ENCODE data around the gene PDRG1.
"Not testable (repeated sequence)": the region's sequence is repeated elsewhere in the genome, so short reads cannot be mapped to it uniquely, and the experiment has no call there.

Gene PDRG1

DNA sequence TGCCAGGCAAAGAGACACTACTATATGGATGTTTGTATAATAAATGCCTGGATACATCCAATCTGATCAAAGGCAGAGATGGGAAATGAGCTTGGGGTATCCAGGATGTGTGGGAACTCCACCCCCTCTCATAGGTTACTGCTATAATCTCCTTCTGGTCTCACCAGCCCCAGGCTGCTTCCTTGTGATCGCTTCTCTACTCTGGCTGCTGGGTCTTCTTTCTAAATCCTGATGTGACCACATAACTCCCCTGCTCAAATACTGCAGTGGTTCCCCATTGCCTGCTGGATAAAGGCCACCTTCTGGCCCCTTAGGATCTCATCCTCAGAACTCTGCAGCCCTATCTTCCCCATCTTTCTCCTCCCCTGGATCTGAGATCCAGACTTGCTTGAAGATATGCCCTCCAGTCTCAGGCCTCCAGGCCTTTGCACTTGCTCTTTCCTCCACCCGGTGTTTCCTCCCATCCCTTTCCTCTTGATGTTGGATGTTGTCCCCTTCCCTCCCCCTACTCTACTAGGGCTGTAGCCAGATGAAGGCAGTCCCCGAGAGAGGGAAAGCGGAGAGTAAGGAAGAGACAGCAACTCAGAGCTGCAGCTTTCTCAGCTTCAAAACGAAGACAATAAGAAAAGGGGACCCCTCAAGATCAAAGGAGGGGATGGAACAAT is 15.3 kb upstream of the PDRG1 start:
- no peak for DNase-seq (ENCODE audit: low read depth in 3 of 3)

DNA sequence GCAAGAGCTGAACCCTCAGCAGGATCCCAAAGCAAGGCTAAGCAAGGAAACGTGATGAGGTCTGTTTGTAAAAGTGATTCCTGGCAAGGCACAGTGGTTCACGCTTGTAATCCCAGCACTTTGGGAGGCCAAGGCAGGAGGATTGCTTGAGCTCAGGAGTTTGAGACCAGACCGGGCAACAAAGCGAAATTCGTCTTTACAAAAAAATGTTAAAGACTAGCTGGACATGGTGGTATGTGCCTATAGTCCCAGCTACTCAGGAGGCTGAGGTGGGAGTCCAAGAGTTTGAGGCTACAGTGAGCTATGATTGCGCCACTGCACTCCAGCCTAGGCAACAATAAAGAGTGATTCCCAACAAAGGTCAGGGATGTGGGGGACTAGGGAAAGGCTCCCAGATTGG is 12.0 kb upstream of the PDRG1 start:
- no peak for DNase-seq (ENCODE audit: low read depth in 3 of 3)

DNA sequence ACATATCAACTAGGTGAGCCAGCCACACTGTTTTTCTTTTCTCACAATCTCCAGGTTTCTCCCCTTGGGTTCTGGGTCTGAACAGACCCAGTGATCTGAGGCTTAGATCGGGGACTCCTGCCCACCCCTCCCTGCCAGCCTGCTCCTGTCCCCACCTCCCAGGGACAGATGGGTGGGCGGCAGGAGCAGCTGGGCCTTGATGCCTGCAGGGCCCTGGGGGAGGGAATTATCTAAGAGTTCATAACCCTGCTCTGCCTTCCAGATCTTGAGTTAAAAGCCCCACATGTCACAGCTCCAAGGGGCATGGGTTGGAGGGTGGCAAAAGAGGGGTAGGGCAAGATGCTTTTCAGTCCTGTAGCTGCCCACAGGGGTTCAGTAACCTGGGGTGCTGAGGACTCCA is 10.9 kb upstream of the PDRG1 start:
- no peak for DNase-seq (ENCODE audit: low read depth in 3 of 3)

DNA sequence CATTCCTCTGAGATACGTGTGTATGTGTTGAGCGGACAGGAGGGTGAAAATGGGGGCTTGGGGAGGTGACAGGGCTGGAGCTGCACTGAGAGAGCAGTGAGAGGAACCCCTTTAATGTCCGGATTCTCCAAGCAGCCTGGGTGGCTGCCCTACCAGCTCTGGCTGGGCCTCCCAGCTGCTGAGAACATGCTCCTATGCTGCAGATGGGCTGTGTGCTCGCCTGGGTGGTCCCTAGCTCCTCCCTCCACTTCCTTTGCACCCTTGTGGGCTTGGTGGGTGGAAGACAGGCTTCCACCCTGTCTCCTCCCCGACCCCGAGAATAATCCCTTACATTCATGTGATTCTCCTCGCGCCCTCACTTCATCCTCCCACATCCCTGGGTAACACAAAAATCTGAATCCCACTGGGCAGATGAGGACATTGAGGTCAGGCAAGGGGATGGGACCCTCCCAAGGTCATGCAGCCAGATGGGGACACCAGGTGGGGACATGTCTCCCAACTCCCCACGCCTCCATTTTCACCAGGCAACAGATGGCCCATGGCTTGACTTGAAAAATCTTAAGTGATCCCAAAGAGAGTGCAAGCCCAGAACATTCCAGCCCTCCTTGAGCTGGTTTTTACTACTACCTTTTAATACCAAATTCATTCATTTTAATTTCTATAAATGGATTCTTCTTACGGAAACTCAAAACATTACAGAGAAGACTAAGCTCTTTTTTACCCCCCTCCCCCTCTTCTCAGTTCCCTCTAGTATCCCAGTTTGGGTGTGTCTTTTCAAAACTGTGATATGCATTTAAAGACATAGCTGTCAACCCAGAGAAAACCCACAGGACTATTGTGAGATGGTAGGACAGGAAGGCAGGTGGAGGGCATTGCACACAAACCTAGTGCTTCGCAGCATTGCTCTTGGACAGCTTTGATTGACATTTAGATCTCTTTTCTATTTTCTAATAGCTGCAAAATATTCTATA is 5.0 kb upstream of the PDRG1 start:
- no peak for DNase-seq (ENCODE audit: low read depth in 3 of 3)

DNA sequence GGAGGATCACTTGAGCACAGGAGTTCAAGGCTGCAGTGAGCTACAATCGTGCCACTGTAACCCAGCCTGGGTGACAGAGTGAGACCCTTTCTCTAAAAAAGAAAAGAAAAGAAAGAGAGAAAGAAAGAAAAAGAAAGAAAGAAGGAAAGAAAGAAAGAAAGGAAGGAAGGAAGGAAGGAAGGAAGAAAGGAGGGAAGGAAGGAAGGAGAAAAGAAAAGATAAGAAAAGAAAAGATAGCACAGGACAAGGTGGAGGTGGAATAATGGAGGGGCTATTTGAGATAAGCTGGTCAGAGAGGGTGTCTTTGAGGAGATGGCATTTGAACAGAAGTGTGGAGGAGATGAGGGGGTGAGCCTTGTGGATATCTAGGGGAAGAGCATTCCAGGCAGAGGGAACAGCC is 2.7 kb upstream of the PDRG1 start:
- no peak for DNase-seq (ENCODE audit: low read depth in 3 of 3)

DNA sequence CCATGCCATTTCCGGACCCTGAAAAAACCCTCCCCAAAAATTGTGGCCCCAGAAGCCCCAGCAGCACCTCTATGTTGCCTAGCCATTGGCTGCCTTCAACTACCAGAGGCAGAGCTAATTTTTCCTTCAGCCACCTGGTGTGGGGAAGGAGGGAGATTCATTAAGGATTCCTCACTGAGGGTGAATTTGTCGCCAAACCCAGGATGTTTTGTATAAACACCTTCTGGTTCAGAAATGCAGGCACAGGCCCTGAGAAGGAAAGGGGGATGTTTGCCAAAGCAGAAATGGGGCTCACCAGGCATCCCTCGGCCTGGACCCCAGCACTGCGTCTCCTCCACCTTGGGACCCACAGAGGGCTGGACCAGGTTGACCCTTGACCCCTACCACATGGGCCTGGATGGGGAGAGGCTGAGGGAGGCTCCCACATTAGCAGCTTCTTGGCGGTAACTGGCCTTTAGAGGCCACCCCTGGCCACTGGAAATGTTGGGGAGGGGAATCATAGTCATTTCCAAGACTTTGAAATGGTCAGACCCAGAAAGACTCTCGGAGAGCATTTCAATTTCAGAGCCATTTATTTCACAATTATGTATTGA is 1.8 kb upstream of the PDRG1 start:
- DNase-seq (ENCODE audit: low read depth in 3 of 3), result no peak

DNA sequence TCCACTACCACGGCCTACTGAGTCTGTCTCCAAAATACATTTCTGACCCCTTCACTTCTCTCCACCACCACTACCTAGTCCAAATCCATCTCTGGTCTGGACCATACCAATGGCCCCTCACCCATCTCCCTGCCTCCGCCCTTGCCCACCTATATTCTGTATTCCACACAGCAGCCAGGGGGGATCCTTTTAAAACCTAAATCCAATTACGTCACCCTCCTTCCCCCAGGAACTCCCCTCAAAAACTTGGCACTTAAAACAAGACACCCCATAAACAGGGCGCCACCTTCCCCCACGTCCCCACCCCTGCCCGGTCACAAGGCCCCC is 680 bp downstream of the PDRG1 start:
- no peak for DNase-seq (ENCODE audit: low read depth in 3 of 3)

DNA sequence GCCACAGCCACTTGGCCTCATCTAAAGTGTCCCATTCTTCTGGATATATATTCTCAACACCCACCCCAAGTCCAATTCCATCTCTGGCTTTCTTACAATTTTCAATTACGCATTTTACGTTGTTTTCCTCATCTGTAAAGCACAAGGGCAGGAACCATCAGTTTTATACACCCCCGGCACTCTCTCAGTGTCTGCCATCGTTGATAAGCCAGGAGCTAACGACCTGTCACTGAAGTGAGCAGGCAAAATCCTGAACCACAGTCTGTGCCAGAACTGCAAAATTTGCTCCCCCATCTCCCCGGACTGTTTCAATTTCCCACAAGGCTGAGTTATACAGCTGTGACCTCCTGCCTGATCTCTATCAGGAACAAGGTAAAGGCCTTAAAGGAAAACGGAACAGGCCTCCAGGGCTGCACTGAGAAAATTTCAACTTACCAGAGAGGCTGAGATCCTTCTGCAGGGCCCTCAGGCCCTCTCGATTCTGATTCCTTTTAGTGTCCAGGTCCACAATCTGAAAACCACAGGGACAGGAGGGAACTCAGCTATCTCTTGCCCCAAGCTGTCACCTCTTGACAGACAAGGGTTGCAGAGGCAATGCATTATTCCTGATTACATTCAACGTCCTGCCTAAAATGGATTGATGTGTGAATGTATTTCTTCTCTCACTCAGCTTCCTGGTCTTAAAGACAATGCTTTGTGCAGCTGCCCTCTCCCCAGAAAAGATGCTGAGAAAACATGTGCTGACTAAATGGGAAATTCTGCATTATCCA is 1.8 kb downstream of the PDRG1 start:
- no peak for DNase-seq (ENCODE audit: low read depth in 3 of 3)

DNA sequence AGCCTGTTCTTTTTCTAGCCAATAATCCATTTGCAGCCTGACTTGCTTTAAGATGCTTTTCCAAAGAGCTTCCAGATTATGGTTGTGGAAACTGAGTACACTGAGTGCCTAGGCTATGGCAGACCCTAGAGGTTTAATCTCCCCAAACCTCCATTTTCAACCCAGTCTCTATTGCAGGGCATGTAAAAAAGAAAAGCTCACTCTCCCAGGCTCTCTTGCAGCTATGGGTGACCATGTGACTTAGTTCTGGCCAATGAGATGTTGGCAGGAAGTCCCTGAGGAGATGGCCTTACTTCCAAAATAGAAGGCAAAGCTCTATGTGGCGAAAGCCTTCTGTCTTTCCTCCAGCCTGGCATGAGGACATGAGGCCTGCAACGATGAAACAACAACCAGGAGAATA is 3.8 kb downstream of the PDRG1 start:
- DNase-seq (ENCODE audit: low read depth in 3 of 3), result no peak

DNA sequence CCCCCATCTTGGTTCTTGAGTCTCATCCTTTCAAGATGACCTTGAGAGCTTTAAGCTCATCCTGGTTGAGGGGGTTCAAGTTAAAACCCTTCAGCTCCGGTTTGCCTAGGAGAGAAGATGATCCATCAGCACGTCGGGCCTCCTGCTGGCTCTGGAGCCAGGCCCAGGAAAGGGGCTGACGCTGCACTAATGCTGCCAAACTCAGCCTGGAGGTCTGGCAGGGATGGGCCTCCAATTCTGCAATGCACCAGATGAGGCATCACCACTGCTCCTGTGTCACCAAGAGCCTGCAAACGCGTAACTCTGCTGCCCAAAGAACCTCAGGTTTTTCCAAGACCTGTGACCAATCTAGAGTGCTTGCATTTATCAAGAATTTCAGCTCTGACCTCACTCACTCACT is 6.1 kb downstream of the PDRG1 start:
- DNase-seq (ENCODE audit: low read depth in 3 of 3), result no peak

DNA sequence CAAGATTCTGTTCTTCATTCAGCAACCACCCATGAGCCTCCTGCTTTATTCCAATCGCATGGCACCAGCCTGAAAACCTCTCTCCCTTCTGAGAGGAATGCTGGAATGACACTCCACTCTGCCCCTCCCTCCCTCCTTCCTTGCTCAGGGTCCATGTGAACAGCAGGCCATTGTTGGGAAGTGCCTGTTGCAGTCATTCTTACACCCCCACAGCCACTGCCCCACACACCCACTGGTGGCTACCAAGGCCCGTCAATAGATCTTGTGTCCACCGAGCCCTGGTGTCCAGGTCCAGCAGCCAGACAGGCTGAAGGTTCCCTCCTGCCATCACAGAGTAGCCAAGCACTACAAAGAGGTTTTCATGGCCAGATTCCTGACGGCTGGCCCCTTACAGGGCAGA is 6.5 kb downstream of the PDRG1 start:
- DNase-seq (ENCODE audit: low read depth in 3 of 3), result no peak

DNA sequence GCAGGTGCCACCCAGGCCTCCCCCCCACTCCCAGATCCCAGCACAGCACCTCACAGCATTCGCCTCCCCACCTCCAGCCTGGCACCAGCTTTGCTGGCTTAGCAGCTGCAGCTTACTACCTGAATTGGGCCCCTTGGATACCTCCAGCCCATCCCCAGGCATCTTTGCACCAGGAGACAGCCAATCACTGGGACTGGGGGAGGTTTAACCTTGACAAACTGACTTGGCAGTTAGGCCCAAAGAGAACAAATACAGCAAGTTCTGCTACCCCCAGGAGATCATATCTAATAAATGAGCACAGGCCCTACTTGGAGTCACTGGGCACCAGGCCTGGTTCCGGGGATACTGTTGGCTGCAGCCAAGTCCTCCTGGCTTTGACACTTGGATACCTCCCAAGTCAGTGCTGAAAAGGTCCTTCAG is 8.8 kb downstream of the PDRG1 start:
- no peak for DNase-seq (ENCODE audit: low read depth in 3 of 3)

DNA sequence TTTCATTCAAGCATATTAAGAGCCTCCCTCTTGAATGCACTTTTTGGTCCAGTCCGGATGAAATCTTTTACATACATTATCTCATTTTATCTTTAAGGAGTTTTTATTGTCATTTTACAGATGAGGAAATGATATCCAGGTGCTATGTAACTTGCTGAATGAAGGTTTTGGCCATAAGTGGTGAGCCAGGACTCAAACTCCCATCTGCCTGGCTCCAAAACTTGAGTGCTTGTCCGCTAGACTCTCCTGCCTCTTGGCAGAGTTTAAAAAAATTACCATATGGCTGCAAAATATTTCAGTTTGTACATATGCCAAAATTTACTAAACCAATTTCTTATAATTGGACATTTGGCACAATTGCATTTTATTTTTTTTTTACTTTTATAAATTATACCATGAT is 12.2 kb downstream of the PDRG1 start:
- DNase-seq (ENCODE audit: low read depth in 3 of 3), result no peak

DNA sequence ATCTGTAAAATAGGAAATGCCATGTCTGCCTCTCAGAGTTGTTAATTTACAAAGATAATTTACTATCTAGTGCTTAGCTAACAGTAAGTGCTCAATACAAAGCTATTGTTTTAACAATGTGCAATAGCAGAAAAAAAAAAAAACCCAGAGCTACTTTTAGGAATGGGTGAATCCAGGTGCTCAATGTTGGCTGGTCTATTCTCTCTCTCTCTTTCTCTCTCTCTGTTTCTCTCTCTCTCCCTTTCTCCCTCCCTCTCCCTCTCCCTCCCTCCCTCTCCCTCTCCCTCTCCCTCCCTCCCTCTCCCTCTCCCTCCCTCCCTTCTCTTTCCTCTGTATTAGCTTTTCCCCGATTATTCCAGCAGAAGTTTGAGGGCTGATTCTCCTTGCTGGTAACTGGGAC is 14.0 kb downstream of the PDRG1 start:
- DNase-seq (ENCODE audit: low read depth in 3 of 3), result no peak

DNA sequence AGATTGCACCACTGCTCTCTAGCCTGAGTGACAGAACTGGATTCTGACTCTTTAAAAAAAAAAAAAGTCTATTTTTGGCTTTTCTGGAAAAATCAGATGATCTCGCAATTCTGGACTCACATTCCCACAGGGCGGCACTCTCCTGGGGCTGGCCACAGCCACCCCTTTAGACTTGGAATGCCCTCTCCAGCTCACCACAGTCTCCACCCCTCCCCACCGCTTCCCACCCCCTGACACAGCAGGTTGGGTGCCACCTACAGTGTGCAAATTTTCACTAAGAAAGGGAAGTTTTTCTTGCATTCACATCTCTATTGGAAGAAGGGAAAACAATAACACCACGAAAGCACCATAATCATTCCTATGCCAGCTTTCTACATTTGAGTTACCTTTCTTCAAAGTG is 15.4 kb downstream of the PDRG1 start:
- DNase-seq (ENCODE audit: low read depth in 3 of 3), result no peak

DNA sequence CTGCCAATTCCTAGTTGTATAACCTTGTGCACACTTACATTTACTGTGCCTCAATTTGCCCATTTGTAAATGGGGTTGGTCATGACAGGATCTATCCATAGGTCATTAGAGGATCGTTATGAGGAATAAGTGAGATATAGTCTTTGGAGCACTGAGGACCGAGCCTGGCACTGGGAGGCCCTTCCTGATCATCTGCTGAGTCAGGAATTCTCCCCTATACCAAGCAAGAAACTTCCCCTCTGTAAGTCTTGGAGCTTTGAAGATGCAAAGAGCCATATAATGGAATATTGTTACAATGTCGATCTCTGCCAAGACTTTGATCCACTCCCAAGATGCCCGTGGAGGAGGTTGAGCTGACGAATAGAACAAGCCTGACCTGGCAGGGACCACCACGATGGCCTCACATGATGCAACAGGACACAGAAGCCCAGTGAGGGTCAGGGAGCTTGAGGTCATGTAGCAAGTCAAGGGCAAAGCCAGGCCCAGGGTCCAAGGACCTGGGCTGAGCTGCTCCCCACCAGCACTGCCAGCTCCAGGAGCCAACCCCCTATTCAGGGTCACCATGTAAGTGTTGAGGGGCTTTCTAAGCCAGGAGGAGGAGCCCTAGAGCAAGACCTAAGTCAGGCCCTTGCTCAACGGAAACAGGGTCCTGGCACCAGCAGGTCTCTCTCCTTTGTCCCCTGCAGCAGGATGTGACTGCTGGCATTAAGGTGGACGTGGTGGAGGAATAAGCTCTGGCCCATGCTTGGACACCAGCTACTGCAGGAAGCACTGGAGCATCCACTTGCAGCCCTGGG is 16.7 kb downstream of the PDRG1 start:
- DNase-seq (ENCODE audit: low read depth in 3 of 3), result no peak

DNA sequence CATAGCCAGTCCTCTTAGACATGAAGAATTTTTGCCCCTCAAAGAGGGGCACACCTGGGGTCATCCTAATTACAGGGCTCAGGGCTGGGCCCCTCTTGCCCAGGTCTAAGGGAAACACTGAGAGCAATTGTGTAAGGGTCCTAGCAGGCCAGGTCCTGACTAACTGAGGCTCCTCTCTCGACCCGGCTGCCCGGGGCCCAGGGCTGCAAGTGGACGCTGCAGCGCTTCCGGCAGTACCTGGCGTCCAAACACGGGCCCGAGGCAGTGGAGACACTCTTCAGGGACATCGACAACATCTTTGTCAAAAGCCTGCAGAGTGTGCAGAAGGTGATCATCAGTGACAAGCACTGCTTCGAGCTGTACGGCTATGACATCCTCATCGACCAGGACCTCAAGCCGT is 17.4 kb downstream of the PDRG1 start:
- no peak for DNase-seq (ENCODE audit: low read depth in 3 of 3)

DNA sequence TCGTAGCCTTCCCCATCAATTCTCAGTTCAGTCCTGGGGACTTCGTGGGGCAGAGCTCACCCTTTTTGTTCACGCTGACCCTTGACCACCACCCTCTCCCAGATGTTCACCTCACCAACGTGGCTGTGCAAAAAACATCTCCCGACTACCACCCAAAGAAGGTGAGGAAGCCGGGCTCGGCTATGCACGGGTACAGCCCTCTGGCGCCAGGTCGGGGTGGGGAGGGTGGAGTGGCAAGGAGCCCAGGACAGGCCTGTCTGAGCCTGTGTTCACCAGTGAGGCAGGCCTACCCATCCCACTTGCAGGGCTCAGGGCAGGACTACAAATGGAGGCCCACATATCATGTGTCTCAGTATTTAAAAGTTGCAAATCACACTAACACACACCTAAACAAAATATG is 18.1 kb downstream of the PDRG1 start:
- no peak for DNase-seq (ENCODE audit: low read depth in 3 of 3)

DNA sequence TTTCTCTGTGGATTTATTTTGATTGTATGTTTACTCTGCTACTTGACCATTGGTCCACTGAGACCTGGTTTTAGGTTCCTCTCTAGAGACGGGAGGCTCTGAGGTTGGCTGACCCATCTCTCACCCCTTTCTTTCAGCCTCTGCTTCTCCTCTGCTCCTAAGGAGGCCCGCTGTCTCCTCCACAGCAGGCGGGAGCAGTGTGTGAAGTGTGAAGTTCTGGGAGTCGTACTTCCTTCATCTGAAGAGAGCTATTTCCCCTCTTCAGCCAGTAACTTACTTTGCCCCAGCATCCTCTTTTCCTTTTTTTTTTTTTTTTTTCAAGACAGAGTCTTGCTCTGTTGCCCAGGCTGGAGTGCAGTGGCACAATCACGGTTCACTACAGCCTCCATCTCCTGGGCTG is 21.1 kb downstream of the PDRG1 start:
- DNase-seq (ENCODE audit: low read depth in 3 of 3), result no peak

DNA sequence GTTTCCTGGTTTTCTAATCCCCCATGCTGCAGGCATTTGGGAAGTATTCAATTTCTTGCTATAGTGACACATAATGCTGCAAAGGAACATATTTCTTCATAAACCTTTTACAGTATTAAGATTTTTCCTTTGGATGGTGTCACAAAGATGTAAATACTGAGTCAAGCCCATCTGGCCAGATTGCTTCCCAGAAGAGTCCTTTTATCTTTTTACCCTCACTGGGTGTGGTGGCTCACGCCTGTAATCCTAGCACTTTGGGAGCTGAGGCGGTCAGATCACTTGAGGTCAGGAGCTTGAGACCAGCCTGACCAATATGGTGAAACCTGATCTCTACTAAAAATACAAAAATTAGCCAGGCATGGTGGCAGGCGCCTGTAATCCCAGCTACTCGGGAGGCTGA is 22.2 kb downstream of the PDRG1 start:
- not testable (repeated sequence) for DNase-seq (ENCODE audit: low read depth in 3 of 3)

DNA sequence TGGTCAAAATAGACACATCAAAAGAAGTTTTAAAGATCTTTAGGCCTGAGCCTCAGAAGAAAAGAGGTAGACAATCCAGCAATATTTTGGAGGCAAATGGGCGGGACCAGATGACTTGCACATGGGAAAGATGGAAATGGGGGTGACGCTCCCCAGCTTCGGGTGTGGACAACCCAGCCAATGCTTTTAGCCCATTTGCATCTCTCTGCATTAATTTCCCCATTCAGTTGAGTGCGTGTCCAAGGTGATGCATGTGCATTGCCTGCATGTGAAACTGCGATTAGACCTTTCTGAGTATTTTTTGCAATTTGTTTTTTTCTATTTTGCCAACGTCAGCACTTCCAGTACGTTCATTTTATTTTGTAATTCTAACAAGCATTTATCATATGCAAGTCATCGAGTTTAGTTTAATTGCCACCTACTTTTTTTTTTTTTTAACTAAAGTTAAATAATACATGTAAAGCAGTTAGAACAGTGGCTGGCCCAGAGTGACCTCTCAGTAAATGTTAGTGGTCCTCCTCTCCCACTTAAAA is 24.2 kb downstream of the PDRG1 start:
- no peak for DNase-seq (ENCODE audit: low read depth in 3 of 3)
